ENCODE results near the gene NFATC2IP. TPM values are rescaled to one million over a fixed set of nuclear protein-coding genes. Genes with fewer than 3 reads are reported as not detected.
A peak's percentile ranks its signal among the peaks of the same experiment; 100 is the strongest.
"Not testable (repeated sequence)": the region's sequence is repeated elsewhere in the genome, so short reads cannot be mapped to it uniquely, and the experiment has no call there.

Gene NFATC2IP
- total RNA-seq, 2 experiments from 2014 or later = 120 to 133 TPM

DNA sequence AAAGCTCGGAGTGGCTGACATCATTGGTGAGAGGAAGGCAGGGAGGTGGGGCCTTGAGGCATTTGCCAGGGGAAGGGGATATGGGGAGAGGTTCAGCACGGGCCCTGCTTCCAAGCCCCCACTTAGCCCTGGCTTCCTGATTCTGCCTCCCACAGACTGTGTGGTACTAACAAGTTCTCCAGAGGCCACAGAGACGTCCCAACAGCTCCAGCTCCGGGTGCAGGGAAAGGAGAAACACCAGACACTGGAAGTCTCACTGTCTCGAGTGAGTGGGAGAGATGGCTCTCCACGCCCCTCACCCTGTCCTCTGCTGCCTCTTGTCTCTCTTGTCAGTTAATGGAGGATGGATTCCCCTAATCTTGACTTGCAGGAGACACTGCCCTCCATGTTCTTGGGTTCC is 8.1 kb downstream of the NFATC2IP start:
- Mint-ChIP-seq H3K4me1 (peaks cover 7% of the 10 kb centered on the region), H3K36me3 (peaks cover 49% of the 10 kb centered on the region), H3K27me3 (no peaks in the 10 kb centered on the region), H3K9me3 (ENCODE audit: low read depth) (no peaks in the 10 kb centered on the region), H3K4me3 (no peak overlapping the region), H3K27ac (no peak overlapping the region)
- DNase-seq (no peak), ATAC-seq (no peak)
- CTCF ChIA-PET = interaction anchor here (1.2 kb wide), 1 partner anchor 14 kb away, joined by 4 read pairs; no protein-coding TSS in a partner anchor

GRCh38 chr16:28964072-28964471 is 13.3 kb downstream of the NFATC2IP start:
- Mint-ChIP-seq H3K4me3 (no peak overlapping the region), H3K36me3 (peaks cover 40% of the 10 kb centered on the region), H3K9me3 (ENCODE audit: low read depth) (no peaks in the 10 kb centered on the region), H3K27ac (no peak overlapping the region), H3K4me1 (no peaks in the 10 kb centered on the region), H3K27me3 (no peaks in the 10 kb centered on the region)
- ATAC-seq = no peak
- CTCF ChIA-PET = interaction anchor here (1.0 kb wide), 1 partner anchor 10 kb away, joined by 6 read pairs; no protein-coding TSS in a partner anchor
- DNase-seq = no peak

DNA sequence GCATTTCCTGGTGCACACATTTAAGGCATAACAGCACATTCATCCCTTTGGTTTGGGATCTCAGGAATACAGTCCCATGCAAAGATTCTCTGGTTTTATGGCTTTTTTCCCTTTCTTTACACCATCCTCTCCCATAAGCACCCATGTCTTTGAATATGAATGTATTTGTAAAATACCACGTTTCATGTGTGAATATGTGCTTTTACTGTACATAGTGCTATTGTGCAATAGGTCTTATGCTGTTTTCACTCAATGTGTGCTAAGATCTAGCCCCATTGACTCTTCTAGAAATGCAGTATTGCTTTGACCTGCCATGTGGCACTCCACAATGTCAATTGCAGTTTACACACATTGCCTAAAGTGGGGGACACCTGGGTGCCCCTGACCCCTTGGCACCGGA is 13.8 kb downstream of the NFATC2IP start:
- Mint-ChIP-seq H3K9me3 (ENCODE audit: low read depth) (no peaks in the 10 kb centered on the region), H3K27me3 (no peaks in the 10 kb centered on the region), H3K4me3 (no peak overlapping the region), H3K27ac (no peak overlapping the region), H3K4me1 (no peaks in the 10 kb centered on the region), H3K36me3 (peaks cover 40% of the 10 kb centered on the region)
- CTCF ChIA-PET = interaction anchor here (1.0 kb wide), 1 partner anchor 9 kb away, joined by 6 read pairs; no protein-coding TSS in a partner anchor
- ATAC-seq (no peak), DNase-seq (no peak)

GRCh38 chr16:28967156-28967555 is 16.4 kb downstream of the NFATC2IP start:
- Mint-ChIP-seq H3K27ac (no peak overlapping the region), H3K4me1 (no peaks in the 10 kb centered on the region), H3K4me3 (no peak overlapping the region), H3K27me3 (no peaks in the 10 kb centered on the region), H3K36me3 (peaks cover 26% of the 10 kb centered on the region), H3K9me3 (ENCODE audit: low read depth) (no peaks in the 10 kb centered on the region)
- ATAC-seq = no peak
- CTCF ChIA-PET = interaction anchor here (2.0 kb wide), 1 partner anchor 11 kb away, joined by 8 read pairs; no protein-coding TSS in a partner anchor
- DNase-seq = no peak

- CTCF ChIA-PET; H3K27me3 Mint-ChIP-seq; H3K27ac Mint-ChIP-seq; H3K36me3 Mint-ChIP-seq; ATAC-seq; DNase-seq; H3K9me3 Mint-ChIP-seq (ENCODE audit: low read depth); H3K4me3 Mint-ChIP-seq: not testable (repeated sequence)
- peaks cover 10% of the 10 kb centered on the region for H3K4me1 Mint-ChIP-seq
These were observed 19.0 kb downstream of the NFATC2IP start for GRCh38 chr16:28969696-28970095.

GRCh38 chr16:28974007-28974436 is 23.3 kb downstream of the NFATC2IP start:
- H3K27ac Mint-ChIP-seq = peak overlapping the region; percentile 91
- peak overlapping the region; percentile 95 for H3K4me3 Mint-ChIP-seq
- peaks cover 28% of the 10 kb centered on the region for H3K4me1 Mint-ChIP-seq
- CTCF ChIA-PET = interaction anchor here (0.7 to 1.9 kb wide), 20 partner anchors 9 to 152 kb away, joined by 3 to 16 read pairs (median 4); partner anchors contain the start of genes ATXN2L, LAT, NFATC2IP and TUFM
- DNase-seq = peak; percentile 57
- no peaks in the 10 kb centered on the region for H3K9me3 Mint-ChIP-seq (ENCODE audit: low read depth)
- peak; percentile 18 for ATAC-seq
- peaks cover 3% of the 10 kb centered on the region for H3K36me3 Mint-ChIP-seq
- H3K27me3 Mint-ChIP-seq = no peaks in the 10 kb centered on the region

DNA sequence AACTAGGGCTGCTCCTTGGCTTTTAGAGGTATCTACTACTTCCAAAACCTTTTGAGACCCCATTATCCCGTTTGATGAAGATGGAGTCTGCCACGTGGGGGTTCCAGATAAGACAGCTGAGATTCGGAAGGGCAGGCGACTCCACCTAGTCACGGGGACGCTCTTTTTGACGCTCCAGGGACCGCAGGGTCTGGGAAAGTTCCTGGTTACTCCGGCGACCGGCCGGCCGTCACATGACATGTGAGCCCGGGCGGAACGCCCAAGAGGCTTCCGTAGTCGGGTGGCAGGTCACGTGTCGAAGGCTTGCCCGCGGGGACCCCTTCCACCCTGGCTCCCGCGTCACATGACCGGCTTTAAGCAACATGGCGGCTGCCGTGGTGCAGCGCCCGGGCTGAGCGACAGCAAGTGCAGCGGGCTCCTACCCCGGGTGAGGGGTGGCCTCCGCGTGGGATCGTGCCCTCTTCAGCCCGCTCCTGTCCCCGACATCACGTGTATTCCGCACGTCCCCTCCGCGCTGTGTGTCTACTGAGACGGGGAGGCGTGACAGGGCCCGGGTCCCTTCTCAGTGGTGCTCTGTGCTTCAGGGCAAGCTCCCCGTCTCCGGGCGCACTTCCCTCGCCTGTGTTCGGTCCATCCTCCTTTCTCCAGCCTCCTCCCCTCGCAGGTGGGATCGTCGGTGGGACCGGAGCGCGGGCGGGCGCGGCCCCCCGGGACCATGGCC is 23.9 kb downstream of the NFATC2IP start, which contains the start of gene SPNS1:
Gene SPNS1 (plus strand): TSS at position 342 of the 721 bp plus-strand sequence. CDS start 374 bp downstream, at position 716.
- Mint-ChIP-seq H3K27ac (peak within 1 kb of the TSS; percentile 91), H3K36me3 (peaks cover 3% of the 10 kb centered on the region), H3K27me3 (no peaks in the 10 kb centered on the region), H3K4me1 (peaks cover 28% of the 10 kb centered on the region), H3K9me3 (ENCODE audit: low read depth) (no peaks in the 10 kb centered on the region), H3K4me3 (peak within 1 kb of the TSS; percentile 95)
- CTCF ChIA-PET = interaction anchor here (1.0 to 1.9 kb wide), 14 partner anchors 9 to 152 kb away, joined by 3 to 16 read pairs (median 5); partner anchors contain the start of genes ATXN2L and LAT
- peak; percentile 97 for ATAC-seq
- peak; percentile 98 for DNase-seq

DNA sequence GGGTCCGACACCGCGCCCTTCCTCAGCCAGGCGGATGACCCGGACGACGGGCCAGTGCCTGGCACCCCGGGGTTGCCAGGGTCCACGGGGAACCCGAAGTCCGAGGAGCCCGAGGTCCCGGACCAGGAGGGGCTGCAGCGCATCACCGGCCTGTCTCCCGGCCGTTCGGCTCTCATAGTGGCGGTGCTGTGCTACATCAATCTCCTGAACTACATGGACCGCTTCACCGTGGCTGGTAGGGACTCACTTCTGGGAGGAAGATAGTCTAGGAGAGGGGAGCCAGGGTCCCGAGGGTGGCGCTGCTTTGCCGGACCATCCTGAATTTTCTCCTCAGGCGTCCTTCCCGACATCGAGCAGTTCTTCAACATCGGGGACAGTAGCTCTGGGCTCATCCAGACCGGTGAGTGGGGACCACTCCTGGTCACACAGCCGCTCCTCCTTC is 24.4 kb downstream of the NFATC2IP start:
- Mint-ChIP-seq H3K4me3 (peak overlapping the region; percentile 95), H3K36me3 (peaks cover 3% of the 10 kb centered on the region), H3K27ac (peak overlapping the region; percentile 91), H3K4me1 (peaks cover 28% of the 10 kb centered on the region), H3K9me3 (ENCODE audit: low read depth) (no peaks in the 10 kb centered on the region), H3K27me3 (no peaks in the 10 kb centered on the region)
- ATAC-seq (peak; percentile 10), DNase-seq (no peak)
- CTCF ChIA-PET = interaction anchor here (0.7 to 1.1 kb wide), 4 partner anchors 11 to 99 kb away, joined by 3 to 6 read pairs (median 4); partner anchors contain the start of gene LAT

DNA sequence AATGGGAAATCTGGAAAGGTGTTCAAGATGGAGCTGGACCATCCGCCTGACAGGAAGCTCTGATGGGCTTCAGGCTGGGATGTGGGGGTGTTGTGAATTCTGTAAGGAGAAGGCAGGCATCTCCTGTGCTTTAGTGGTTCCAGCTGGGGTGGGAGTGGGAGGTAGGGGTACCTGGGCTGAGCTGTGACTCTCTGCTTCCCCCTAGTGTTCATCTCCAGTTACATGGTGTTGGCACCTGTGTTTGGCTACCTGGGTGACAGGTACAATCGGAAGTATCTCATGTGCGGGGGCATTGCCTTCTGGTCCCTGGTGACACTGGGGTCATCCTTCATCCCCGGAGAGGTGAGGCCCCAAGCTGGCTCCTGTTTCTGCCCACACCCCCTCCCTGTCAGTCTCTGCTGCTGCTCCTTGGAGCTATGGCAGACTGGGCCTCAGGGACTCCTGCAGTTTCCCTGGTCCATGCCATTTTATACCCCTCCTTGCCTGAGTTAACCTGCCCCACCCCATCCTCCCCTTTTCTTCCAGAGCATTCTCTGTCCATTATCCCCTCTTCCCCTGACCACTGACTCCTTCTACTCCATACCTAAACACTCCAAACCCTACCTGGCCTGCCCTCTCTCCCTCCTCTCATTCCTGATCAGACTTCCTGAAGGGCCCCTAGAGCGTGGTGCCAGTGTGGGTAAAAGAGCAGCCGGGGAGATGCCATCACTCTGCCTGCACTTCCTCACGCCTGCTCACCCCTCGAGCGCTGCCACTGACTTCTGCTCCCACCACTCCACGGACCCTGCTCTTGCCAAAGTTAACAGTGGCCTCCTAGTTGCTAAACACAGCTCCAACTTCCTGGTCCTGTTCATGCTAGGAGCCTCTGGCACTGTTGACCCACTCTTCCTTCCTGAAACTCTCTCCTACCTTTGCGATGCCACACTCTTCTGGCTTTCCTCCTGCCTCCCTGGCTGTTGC is 27.2 kb downstream of the NFATC2IP start:
- CTCF ChIA-PET = interaction anchor here (0.8 to 3.2 kb wide), 11 partner anchors 9 to 150 kb away, joined by 3 to 27 read pairs (median 4); partner anchors contain the start of gene LAT
- H3K27ac Mint-ChIP-seq = peak overlapping the region; percentile 56
- no peak for DNase-seq
- H3K36me3 Mint-ChIP-seq = peaks cover 24% of the 10 kb centered on the region
- H3K4me1 Mint-ChIP-seq = peaks cover 28% of the 10 kb centered on the region
- no peak for ATAC-seq
- no peak overlapping the region for H3K4me3 Mint-ChIP-seq
- H3K27me3 Mint-ChIP-seq = no peaks in the 10 kb centered on the region
- no peaks in the 10 kb centered on the region for H3K9me3 Mint-ChIP-seq (ENCODE audit: low read depth)

GRCh38 chr16:28980330-28980729 is 29.6 kb downstream of the NFATC2IP start:
- H3K9me3 Mint-ChIP-seq (ENCODE audit: low read depth); ATAC-seq; H3K27ac Mint-ChIP-seq; H3K4me3 Mint-ChIP-seq; H3K27me3 Mint-ChIP-seq; DNase-seq: not testable (repeated sequence)
- CTCF ChIA-PET = interaction anchor here (1.2 to 1.3 kb wide), 2 partner anchors 34 to 48 kb away, joined by 3 read pairs; no protein-coding TSS in a partner anchor
- peaks cover 34% of the 10 kb centered on the region for H3K4me1 Mint-ChIP-seq
- H3K36me3 Mint-ChIP-seq = peaks cover 33% of the 10 kb centered on the region

DNA sequence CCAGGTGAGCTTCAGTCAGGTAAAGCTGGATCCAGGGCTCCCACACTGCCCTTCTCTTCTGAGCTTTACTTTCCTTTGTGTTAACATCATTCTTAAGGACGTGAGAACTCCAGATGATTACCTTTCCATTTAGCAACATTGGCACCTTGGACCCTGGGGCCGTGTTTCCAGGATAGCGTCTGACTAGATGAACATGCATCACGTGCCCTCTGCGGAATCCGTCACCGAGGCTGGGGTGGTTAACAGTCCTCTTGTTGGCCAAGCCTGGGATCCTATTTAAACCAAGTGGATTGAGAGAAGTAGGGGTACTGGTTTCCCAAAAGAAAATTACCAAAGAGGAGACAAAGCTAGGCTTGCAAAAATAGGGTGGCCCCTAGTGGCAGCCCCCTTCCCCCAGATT is 30.2 kb downstream of the NFATC2IP start:
- DNase-seq (no peak), ATAC-seq (no peak)
- peaks cover 28% of the 10 kb centered on the region for H3K4me1 Mint-ChIP-seq
- CTCF ChIA-PET = interaction anchor here (1.2 to 1.3 kb wide), 2 partner anchors 33 to 48 kb away, joined by 3 read pairs; no protein-coding TSS in a partner anchor
- H3K27me3 Mint-ChIP-seq = no peaks in the 10 kb centered on the region
- H3K9me3 Mint-ChIP-seq (ENCODE audit: low read depth) = no peaks in the 10 kb centered on the region
- no peak overlapping the region for H3K27ac Mint-ChIP-seq
- H3K4me3 Mint-ChIP-seq = no peak overlapping the region
- H3K36me3 Mint-ChIP-seq = peaks cover 38% of the 10 kb centered on the region

GRCh38 chr16:28981517-28981916 is 30.8 kb downstream of the NFATC2IP start:
- no peak overlapping the region for H3K27ac Mint-ChIP-seq
- peaks cover 26% of the 10 kb centered on the region for H3K4me1 Mint-ChIP-seq
- H3K27me3 Mint-ChIP-seq = no peaks in the 10 kb centered on the region
- H3K4me3 Mint-ChIP-seq = no peak overlapping the region
- no peaks in the 10 kb centered on the region for H3K9me3 Mint-ChIP-seq (ENCODE audit: low read depth)
- ATAC-seq (no peak), DNase-seq (peak; percentile 61)
- CTCF ChIA-PET = interaction anchor here (0.6 kb wide), 1 partner anchor 90 kb away, joined by 3 read pairs; no protein-coding TSS in a partner anchor
- H3K36me3 Mint-ChIP-seq = peaks cover 44% of the 10 kb centered on the region

All from activated CD8-positive, alpha-beta memory T cell treated with anti-CD3 and anti-CD28 coated beads, Interleukin-2, amount 10 ng/mL, durations not matched to agents 7 days and 5 days (primary cell).